Skeletal muscle cell (primary cell): ENCODE results near the gene CAMK1.

Experiments used
- DNase-seq: peaks from one replicate; pipeline ENCODE4 v3.0.0-alpha.2; 2010; ENCODE audit warnings: low read depth
- H3K4me3 ChIP-seq: 2 replicates; pipeline ENCODE4 v1.5.1; 2011; ENCODE audit warnings: low read depth, mild to moderate bottlenecking, control low read depth, low read length, moderate library complexity

CAMK1 gene

GRCh38 chr3:9718118-9718517 lies 51.6 kb downstream of the CAMK1 start:
- no peak for DNase-seq
- H3K4me3 ChIP-seq: no peak overlapping the region

DNA sequence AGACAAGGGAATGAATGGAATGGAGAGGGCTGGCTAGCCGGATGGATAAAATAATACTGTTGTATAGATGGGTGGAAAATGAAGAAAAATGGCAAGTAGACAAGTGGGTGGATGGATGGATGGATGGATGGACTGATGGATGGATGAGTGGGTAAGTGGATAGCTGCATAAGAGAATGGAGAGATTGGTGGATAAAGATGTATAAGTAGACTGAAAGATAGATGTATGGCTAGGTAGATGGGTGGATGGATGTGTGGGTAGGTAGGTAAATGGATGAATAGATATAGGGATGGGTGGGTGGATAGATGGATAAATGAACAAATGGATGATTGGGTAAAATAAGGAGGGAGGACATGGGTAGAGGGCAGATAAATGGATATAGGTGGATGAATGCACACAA lies 52.2 kb downstream of the CAMK1 start:
- no peak overlapping the region for H3K4me3 ChIP-seq
- DNase-seq: no peak

DNA sequence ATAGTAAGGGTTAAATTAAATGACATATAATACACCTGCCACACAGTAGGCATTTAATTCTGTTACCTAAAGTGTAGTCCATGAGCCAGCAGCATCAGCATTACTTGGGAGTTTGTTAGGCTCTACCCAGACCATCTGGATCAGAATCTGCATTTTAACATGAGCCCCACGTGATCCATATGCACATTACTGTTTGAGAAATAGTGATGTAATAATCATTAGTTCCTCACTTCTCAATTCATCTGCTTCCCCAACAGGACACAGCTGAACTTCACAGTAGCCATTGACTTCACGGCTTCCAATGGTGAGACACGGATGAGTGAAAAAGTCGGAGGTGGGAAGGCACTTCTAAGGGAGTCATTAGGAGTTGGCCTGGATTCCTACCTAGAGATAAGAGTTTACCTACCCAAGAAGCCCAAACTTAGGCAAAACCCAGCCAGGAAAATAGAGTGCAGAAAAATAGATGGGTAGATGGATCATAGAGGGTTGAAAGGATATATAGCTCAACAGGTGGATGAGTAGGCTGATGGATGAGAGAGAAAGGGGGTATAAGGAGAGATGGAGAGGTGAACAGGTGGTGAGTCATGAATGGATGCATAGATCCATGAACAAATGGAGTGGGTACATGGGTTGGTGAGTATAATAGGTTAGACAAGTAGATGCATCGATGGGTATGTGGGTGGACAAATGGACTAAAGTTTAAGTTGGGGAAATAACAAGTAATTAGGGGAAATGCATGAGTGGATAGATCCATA lies 52.8 kb downstream of the CAMK1 start:
- no peak overlapping the region for H3K4me3 ChIP-seq
- no peak for DNase-seq

DNA sequence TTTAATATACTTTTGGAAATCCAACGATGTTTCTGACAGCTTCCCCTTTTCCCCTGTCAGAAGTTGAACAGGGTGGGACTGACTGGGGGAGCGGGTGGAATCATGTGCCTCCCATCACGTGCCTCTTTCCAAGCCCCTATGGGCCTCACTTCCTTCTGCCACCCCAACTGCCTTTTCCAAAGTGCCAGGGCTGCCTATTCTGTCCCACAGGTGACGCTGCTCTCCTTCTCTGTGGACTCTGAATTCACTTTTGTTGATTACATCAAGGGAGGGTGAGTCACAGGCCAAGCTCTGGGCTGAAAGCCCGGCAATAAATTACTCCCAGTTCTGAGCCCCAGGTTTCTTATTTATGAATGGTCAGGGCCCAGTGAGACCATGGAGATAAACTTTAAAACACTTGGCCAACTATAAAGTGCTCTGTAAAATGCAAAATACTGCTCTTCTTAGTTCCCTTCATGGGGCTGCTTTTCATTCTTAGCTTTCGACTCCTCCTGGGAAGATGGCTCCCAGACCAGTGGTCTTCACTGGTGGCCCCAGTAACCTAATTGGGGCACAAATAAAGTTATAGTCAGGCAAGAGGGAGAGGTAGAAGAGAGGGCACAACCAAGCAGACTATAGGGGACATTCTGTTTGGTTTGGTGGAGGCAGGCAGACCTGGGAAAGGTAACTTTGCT lies 53.8 kb downstream of the CAMK1 start:
- peak; percentile 54 for DNase-seq

DNA sequence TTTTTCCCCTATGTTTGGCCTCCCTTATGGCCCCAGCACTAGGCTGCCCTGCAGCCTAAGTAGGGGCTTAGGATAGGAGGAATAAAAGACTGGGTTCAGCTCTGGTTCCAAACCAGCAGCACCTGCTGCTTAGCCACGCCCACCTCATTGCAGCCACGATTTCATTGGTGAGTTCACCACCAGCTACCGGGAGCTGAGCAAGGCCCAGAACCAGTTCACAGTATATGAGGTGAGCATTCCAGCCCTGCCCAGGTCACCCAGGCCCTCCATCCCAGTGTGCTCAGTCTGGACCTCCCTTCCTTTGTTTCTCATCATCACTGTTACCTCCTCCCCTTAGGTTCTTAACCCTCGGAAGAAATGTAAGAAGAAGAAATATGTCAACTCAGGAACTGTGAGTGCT lies 54.6 kb downstream of the CAMK1 start:
- no peak for DNase-seq
- H3K4me3 ChIP-seq: no peak overlapping the region

More for the DNA sequence above, 53.8 kb downstream of the CAMK1 start:
- no peak overlapping the region for H3K4me3 ChIP-seq

DNA sequence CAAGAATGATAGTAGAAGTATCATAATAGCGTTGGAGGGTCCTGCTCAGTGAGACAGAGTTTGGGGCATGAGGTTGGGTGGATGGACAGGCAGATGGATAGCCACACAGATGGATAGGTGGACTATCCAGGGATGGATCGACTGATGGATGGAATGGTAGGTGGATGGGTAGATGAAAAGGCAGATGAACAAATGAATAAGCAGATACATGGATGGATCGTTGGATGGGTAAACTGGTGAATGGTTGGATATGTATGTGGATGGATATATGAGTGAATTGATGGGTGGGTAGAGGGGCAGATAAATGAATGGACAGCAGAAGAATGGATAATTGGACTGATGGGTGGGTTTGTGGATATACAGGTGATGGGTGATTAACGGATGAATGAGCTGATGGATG lies 56.6 kb downstream of the CAMK1 start:
- H3K4me3 ChIP-seq: no peak overlapping the region
- no peak for DNase-seq

DNA sequence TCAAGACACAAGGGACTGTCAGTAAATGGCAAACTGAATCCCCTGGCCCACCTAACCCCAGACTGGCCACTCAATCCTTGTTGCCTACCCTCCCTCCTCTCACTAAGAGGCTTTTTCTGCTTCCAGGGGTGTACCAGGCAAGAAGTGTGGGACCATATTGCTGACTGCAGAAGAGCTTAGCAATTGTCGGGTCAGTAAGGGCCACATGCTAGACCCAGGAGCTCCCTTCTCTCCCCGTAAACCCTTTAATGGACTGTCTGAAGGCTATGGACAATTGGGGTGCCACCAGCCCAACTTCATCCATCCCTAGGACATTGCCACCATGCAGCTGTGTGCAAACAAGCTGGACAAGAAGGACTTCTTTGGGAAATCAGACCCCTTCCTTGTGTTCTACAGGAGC lies 57.3 kb downstream of the CAMK1 start:
- H3K4me3 ChIP-seq: no peak overlapping the region
- DNase-seq: no peak

- H3K4me3 ChIP-seq: no peak overlapping the region
- no peak for DNase-seq
Measured at GRCh38 chr3:9710174-9710739, 59.5 kb downstream of the CAMK1 start.
